Upper lobe of left lung (tissue), 6 donors: Measurements from ENCODE around the gene MTCH1. TPM values are rescaled to one million over a fixed set of nuclear protein-coding genes. Genes with fewer than 3 reads are reported as not detected.
A peak's percentile ranks its signal among the peaks of the same experiment; 100 is the strongest.

Experiments
- ATAC-seq, 2 donors: fragments of 200-7000 bp; cut with Tn5 transposase; one replicate each; pipeline ENCODE4 v1.9.1; 2022; ENCODE audit warnings: mild to moderate bottlenecking in 2 of 2, moderate library complexity in 2 of 2; ENCODE audit not compliant: low FRiP score in 2 of 2
- DNase-seq, 2 donors: peaks; one replicate each; pipeline ENCODE4 v3.0.0-alpha.2; 2019 to 2020
- H3K27ac ChIP-seq, 4 donors: fragments of 200-600 bp; sonication (generic); one replicate each; pipeline ENCODE4 v1.5.1; 2016 to 2019
- H3K27me3 ChIP-seq, 4 donors: fragments of 200-600 bp; sonication (generic); one replicate each; pipeline ENCODE4 v1.5.1; 2017 to 2019
- H3K36me3 ChIP-seq, 4 donors: fragments of 200-600 bp; sonication (generic); one replicate each; pipeline ENCODE4 v1.5.1; 2016 to 2019
- H3K4me1 ChIP-seq, 4 donors: fragments of 200-600 bp; sonication (generic); one replicate each; pipeline ENCODE4 v1.5.1; 2018 to 2019
- H3K4me3 ChIP-seq, 4 donors: fragments of 200-600 bp; sonication (generic); one replicate each; pipeline ENCODE4 v1.5.1; 2017 to 2019; ENCODE audit warnings: mild to moderate bottlenecking in 2 of 4, moderate library complexity in 1 of 4
- H3K9me3 ChIP-seq, 4 donors: fragments of 200-600 bp; sonication (generic); one replicate each; pipeline ENCODE4 v1.5.1; 2018 to 2019
- CTCF ChIP-seq, 6 experiments: fragments of 450-650 bp in 4 of 6; fragments of 200-600 bp in 2 of 6; sonication (generic) in 2 of 6; IDR thresholded peaks; one replicate each; pipeline ENCODE4 v1.5.1; 2016 to 2019; ENCODE audit warnings: antibody characterized with exemption in 6 of 6
- EP300 ChIP-seq, 4 donors: sonication (generic); formaldehyde crosslinking; IDR thresholded peaks; one replicate each; pipeline ENCODE4 v1.5.1; 2017; ENCODE audit warnings: antibody characterized with exemption in 4 of 4, control low read depth in 2 of 4
- POLR2A ChIP-seq, 4 donors: fragments of 450-650 bp; IDR thresholded peaks; one replicate each; pipeline ENCODE4 v1.5.1; 2016 to 2017; ENCODE audit warnings: antibody characterized with exemption in 4 of 4, mild to moderate bottlenecking in 2 of 4
- POLR2AphosphoS5 ChIP-seq, 2 donors: sonication (generic); formaldehyde crosslinking; IDR thresholded peaks; one replicate each; pipeline ENCODE4 v1.5.1; 2017; ENCODE audit warnings: antibody characterized with exemption in 2 of 2
- WGBS, 2 donors: methylation state at CpG; one replicate each; pipeline ENCODE4 v1.1.5; 2017 to 2018; 5-methylcytosine and 5-hydroxymethylcytosine counted together
- total RNA-seq, 6 donors: library from RNA; depleted of rRNA in 4 of 6; stranded (reverse); fragments of >200 nt in 4 of 6; gene quantifications; one replicate each; pipeline versions ENCODE4 v1.1.0 to v1.2.1, GENCODE V29; 2016 to 2021
- donor health status: DM: no; HTN: no; CAD: no; lungs with moderate emphysema.
- donor health status: DM: no; HTN: yes; CAD: no; lungs with severe emphysema.

Gene MTCH1
- total RNA-seq, 6 donors from 2014 or later, result 184 to 283 (median 219) TPM

- TF ChIP-seq CTCF (IDR thresholded peaks at IDR 0.05) (no peak), EP300 (IDR thresholded peaks at IDR 0.05) (no peak), POLR2AphosphoS5 (IDR thresholded peaks at IDR 0.05) (no peak), POLR2A (IDR thresholded peaks at IDR 0.05) (no peak)
- peaks cover 4 to 22% (median 16%) of the 10 kb centered on the region in 4 donors for H3K4me1 ChIP-seq
- 81 to 82% methylated on average over 5 to 7 of the region's 7 CpGs for WGBS, 2 donors
- no peak for DNase-seq
- H3K4me3 ChIP-seq, result no peak overlapping the region
- H3K36me3 ChIP-seq, result peaks cover 68 to 88% (median 83%) of the 10 kb centered on the region in 4 donors
- peak overlapping the region in 1 of 4 donors; percentile 13 for H3K27ac ChIP-seq
- H3K27me3 ChIP-seq, result no peaks in the 10 kb centered on the region
- no peaks in the 10 kb centered on the region for H3K9me3 ChIP-seq
- ATAC-seq, result peak; percentile 6 to 78
Measured at GRCh38 chr6:36975231-36976006, 10.6 kb downstream of the MTCH1 start.

- TF ChIP-seq EP300 (IDR thresholded peaks at IDR 0.05) (no peak), POLR2AphosphoS5 (IDR thresholded peaks at IDR 0.05) (no peak), POLR2A (IDR thresholded peaks at IDR 0.05) (no peak), CTCF (IDR thresholded peaks at IDR 0.05) (no peak)
- Histone ChIP-seq H3K36me3 (peaks cover 83 to 100% (median 99%) of the 10 kb centered on the region in 4 donors), H3K9me3 (no peaks in the 10 kb centered on the region), H3K27me3 (no peaks in the 10 kb centered on the region), H3K4me3 (no peak overlapping the region), H3K27ac (no peak overlapping the region), H3K4me1 (peaks cover 0 to 23% (median 6%) of the 10 kb centered on the region in 4 donors)
- no peak for ATAC-seq
- DNase-seq, result no peak
- WGBS, 2 donors, result 74 to 97% methylated on average over 4 of the region's 4 CpGs
Measured at GRCh38 chr6:36973647-36974046, 12.3 kb downstream of the MTCH1 start.

GRCh38 chr6:36973190-36973589, 12.8 kb downstream of the MTCH1 start:
- no peaks in the 10 kb centered on the region for H3K9me3 ChIP-seq
- WGBS, 2 donors, result 87 to 89% methylated on average over 1 of the region's 1 CpG
- H3K4me1 ChIP-seq, result peaks cover 0 to 28% (median 6%) of the 10 kb centered on the region in 4 donors

GRCh38 chr6:36971921-36972673, 13.9 kb downstream of the MTCH1 start:
- peak overlapping the region in 3 of 4 donors; percentile 55 to 72 (median 67) for H3K27ac ChIP-seq
- no peak for DNase-seq
- WGBS, 2 donors, result 64 to 73% methylated on average over 11 to 14 of the region's 14 CpGs

More at GRCh38 chr6:36973190-36973589, 12.8 kb downstream of the MTCH1 start:
- Histone ChIP-seq H3K27me3 (no peaks in the 10 kb centered on the region), H3K36me3 (peaks cover 85 to 100% (median 99%) of the 10 kb centered on the region in 4 donors), H3K27ac (no peak overlapping the region), H3K4me3 (no peak overlapping the region)
- no peak for DNase-seq
- TF ChIP-seq EP300 (IDR thresholded peaks at IDR 0.05), result no peak
- no peak for TF ChIP-seq POLR2AphosphoS5 (IDR thresholded peaks at IDR 0.05)
- TF ChIP-seq POLR2A (IDR thresholded peaks at IDR 0.05), result no peak
- no peak for TF ChIP-seq CTCF (IDR thresholded peaks at IDR 0.05)
- no peak for ATAC-seq

More at GRCh38 chr6:36971921-36972673, 13.9 kb downstream of the MTCH1 start:
- Histone ChIP-seq H3K9me3 (no peaks in the 10 kb centered on the region), H3K27me3 (no peaks in the 10 kb centered on the region), H3K4me3 (no peak overlapping the region), H3K36me3 (peaks cover 83 to 100% (median 97%) of the 10 kb centered on the region in 4 donors), H3K4me1 (peaks cover 0 to 35% (median 6%) of the 10 kb centered on the region in 4 donors)
- TF ChIP-seq POLR2A (IDR thresholded peaks at IDR 0.05), result no peak
- TF ChIP-seq POLR2AphosphoS5 (IDR thresholded peaks at IDR 0.05), result no peak
- TF ChIP-seq EP300 (IDR thresholded peaks at IDR 0.05), result no peak
- TF ChIP-seq CTCF (IDR thresholded peaks at IDR 0.05), result no peak
- no peak for ATAC-seq
